Lower leg skin (tissue), 3 donors: ENCODE results near the gene RASAL1.

Experiments used
- CTCF ChIP-seq, 3 donors: fragments of 450-650 bp; IDR thresholded peaks; one replicate each; pipeline ENCODE4 v1.5.1; 2016; ENCODE audit warnings: antibody characterized with exemption in 3 of 3, mild to moderate bottlenecking in 3 of 3, moderate library complexity in 2 of 3
- POLR2A ChIP-seq, 2 donors: fragments of 450-650 bp; IDR thresholded peaks; one replicate each; pipeline ENCODE4 v1.6.1; 2016 to 2017; ENCODE audit warnings: antibody characterized with exemption in 2 of 2, mild to moderate bottlenecking in 1 of 2, moderate library complexity in 1 of 2

- TF ChIP-seq CTCF (IDR thresholded peaks at IDR 0.05) = no peak
- no peak for TF ChIP-seq POLR2A (IDR thresholded peaks at IDR 0.05)
Observed at GRCh38 chr12:113158439-113159203, 23.1 kb upstream of the RASAL1 start.
